GM18870 (cell line): ENCODE data around the gene MBNL2.

Experiments
- ATAC-seq: cut with Tn5 transposase; IDR thresholded peaks from one replicate; pipeline ENCODE4 v1.9.1; 2021; ENCODE audit warnings: moderate library complexity; ENCODE audit not compliant: unreplicated experiment

The MBNL2 gene

GRCh38 chr13:97319113-97319720 lies 97.1 kb downstream of the MBNL2 start:
- no peak for ATAC-seq

GRCh38 chr13:97321101-97321500 lies 99.0 kb downstream of the MBNL2 start:
- ATAC-seq: no peak

- no peak for ATAC-seq
Observed at GRCh38 chr13:97321616-97322321, 99.6 kb downstream of the MBNL2 start.

- ATAC-seq: no peak
Observed at GRCh38 chr13:97322740-97323342, 100.7 kb downstream of the MBNL2 start.

GRCh38 chr13:97324115-97324514 lies 102.0 kb downstream of the MBNL2 start:
- ATAC-seq: no peak

GRCh38 chr13:97325738-97326137 lies 103.6 kb downstream of the MBNL2 start:
- no peak for ATAC-seq

GRCh38 chr13:97327086-97327485 lies 105.0 kb downstream of the MBNL2 start:
- no peak for ATAC-seq

- no peak for ATAC-seq
Observed at GRCh38 chr13:97327506-97328221, 105.5 kb downstream of the MBNL2 start.

GRCh38 chr13:97328222-97328790 lies 106.2 kb downstream of the MBNL2 start:
- ATAC-seq: no peak

GRCh38 chr13:97329331-97329730 lies 107.2 kb downstream of the MBNL2 start:
- ATAC-seq: no peak

GRCh38 chr13:97330448-97330847 lies 108.3 kb downstream of the MBNL2 start:
- ATAC-seq: no peak

GRCh38 chr13:97332742-97333141 lies 110.6 kb downstream of the MBNL2 start:
- no peak for ATAC-seq

- ATAC-seq: no peak
Observed at GRCh38 chr13:97333983-97334382, 111.8 kb downstream of the MBNL2 start.

- ATAC-seq: no peak
Observed at GRCh38 chr13:97334690-97335089, 112.6 kb downstream of the MBNL2 start.

GRCh38 chr13:97335488-97336134 lies 113.5 kb downstream of the MBNL2 start:
- ATAC-seq: no peak

GRCh38 chr13:97337985-97338499 lies 115.9 kb downstream of the MBNL2 start:
- ATAC-seq: no peak

- ATAC-seq: no peak
Observed at GRCh38 chr13:97338571-97338970, 116.4 kb downstream of the MBNL2 start.

GRCh38 chr13:97339019-97339987 lies 117.2 kb downstream of the MBNL2 start:
- no peak for ATAC-seq

- peak; percentile 38 for ATAC-seq
Observed at GRCh38 chr13:97339988-97340749, 118.0 kb downstream of the MBNL2 start.
